Mucosa of gallbladder (tissue), 1 donor: Measurements from ENCODE around the gene AIF1L. TPM values are rescaled to one million over a fixed set of nuclear protein-coding genes. Genes with fewer than 3 reads are reported as not detected.

ENCODE experiments used
- DNase-seq: peaks from one replicate; pipeline ENCODE4 v3.0.0-alpha.2; 2020; ENCODE audit warnings: low spot score
- total RNA-seq: library from RNA; stranded (reverse); gene quantifications from one replicate; pipeline ENCODE4 v1.2.1, GENCODE V29; 2021
- donor health status: DM: no; HTN: no; CAD: no.

The AIF1L gene
- total RNA-seq, 1 donor from 2014 or later, result 7.0 TPM

GRCh38 chr9:131076347-131077195, 19.8 kb upstream of the AIF1L start:
- no peak for DNase-seq

- DNase-seq, result no peak
Observed at GRCh38 chr9:131078427-131079366, 17.6 kb upstream of the AIF1L start.

GRCh38 chr9:131080589-131080988, 15.7 kb upstream of the AIF1L start:
- no peak for DNase-seq

- DNase-seq, result no peak
Observed at GRCh38 chr9:131081868-131082267, 14.5 kb upstream of the AIF1L start.

- DNase-seq, result no peak
Observed at GRCh38 chr9:131082774-131083512, 13.4 kb upstream of the AIF1L start.

GRCh38 chr9:131084661-131085369, 11.5 kb upstream of the AIF1L start:
- no peak for DNase-seq

GRCh38 chr9:131085370-131086122, 10.8 kb upstream of the AIF1L start:
- DNase-seq, result no peak

- no peak for DNase-seq
Observed at GRCh38 chr9:131087354-131087893, 8.9 kb upstream of the AIF1L start.

GRCh38 chr9:131090025-131090787, 6.1 kb upstream of the AIF1L start:
- no peak for DNase-seq

- DNase-seq, result no peak
Observed at GRCh38 chr9:131091352-131091992, 4.9 kb upstream of the AIF1L start.

GRCh38 chr9:131092030-131092429, 4.3 kb upstream of the AIF1L start:
- DNase-seq, result no peak

- no peak for DNase-seq
Observed at GRCh38 chr9:131092548-131093440, 3.5 kb upstream of the AIF1L start.

- DNase-seq, result no peak
Observed at GRCh38 chr9:131094015-131094414, 2.3 kb upstream of the AIF1L start.

- DNase-seq, result no peak
Observed at GRCh38 chr9:131094622-131095021, 1.7 kb upstream of the AIF1L start.

- no peak for DNase-seq
Observed at GRCh38 chr9:131095666-131096268, 564 bp upstream of the AIF1L start.

GRCh38 chr9:131097126-131097947, 1.0 kb downstream of the AIF1L start:
- no peak for DNase-seq

GRCh38 chr9:131097948-131098278, 1.6 kb downstream of the AIF1L start:
- DNase-seq, result no peak
